ENCODE measurements around the gene WDR90. TPM values are rescaled to one million over a fixed set of nuclear protein-coding genes. Genes with fewer than 3 reads are reported as not detected.

The WDR90 gene
- total RNA-seq, result 33.2 TPM

DNA sequence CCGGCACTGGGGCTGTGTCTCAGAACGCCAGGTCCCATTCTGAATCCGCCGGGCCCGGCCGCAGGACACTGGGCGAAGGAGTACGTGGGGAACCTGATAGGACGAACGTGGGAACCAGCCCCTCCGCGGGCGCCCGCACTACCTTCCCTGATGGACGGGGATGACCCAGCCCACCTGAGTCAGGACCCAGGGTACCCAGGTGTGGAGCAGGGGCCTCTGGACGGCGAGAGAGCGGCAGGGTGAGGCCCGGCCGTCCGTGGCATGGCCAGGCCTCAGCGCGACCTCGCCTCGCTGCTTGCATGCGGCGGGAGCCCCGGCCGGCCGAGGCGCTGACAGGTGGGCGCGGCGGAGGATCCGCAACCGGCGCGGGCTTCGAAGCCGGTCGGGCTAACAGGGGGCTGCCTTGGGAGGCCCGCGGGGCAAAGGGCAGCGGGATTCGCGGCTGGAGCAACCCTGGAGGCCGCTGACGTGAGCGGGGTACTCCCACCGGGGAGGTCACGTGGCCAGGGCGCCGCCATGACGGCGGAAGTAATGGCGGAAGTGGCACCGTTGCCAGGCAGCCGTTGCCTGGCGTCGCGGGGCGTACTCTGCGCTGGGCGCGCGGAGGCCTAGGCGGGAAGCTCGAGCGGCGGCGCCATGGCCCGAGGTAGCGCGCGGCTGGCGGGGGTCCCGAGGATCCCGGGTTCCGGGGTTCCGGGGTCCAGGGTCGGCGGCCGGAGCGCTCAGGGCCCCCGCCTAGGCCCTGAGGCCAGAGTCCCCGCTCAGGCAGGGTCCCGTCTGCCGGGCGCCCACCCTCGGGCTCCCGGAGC is at the start of gene WDR90:
Gene WDR90 (plus strand): TSS at position 585 of the 809 bp plus-strand sequence. CDS start 52 bp downstream, at position 637.

DNA sequence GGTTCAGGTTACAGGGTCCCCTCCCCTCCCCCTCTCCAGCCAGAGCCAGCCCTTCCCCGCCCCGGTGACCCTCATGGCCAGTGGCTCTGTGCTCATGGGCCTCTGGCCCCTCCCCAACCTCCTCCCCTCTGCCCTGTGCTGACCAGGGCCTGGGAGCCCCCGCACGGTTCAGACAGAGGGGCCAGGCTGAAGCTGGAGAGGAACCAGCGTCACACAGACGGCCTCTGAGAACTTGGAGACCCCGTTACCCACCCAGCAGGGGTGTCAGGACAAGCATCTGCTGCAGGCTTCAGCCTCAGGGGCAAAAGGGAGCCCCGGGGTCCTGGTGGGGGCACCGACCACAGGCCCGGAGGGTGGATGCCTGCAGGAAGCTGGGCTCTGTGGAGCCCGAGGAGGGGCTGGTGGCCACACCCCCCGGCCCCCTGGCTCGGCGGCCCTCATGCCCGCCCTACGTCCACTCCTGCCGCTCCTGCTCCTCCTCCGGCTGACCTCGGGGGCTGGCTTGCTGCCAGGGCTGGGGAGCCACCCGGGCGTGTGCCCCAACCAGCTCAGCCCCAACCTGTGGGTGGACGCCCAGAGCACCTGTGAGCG is 18.3 kb upstream of the WDR90 start, which contains the start of gene WFIKKN1:
Gene WFIKKN1 (plus strand): TSS at position 171 of the 591 bp plus-strand sequence. CDS start 269 bp downstream, at position 440.

DNA sequence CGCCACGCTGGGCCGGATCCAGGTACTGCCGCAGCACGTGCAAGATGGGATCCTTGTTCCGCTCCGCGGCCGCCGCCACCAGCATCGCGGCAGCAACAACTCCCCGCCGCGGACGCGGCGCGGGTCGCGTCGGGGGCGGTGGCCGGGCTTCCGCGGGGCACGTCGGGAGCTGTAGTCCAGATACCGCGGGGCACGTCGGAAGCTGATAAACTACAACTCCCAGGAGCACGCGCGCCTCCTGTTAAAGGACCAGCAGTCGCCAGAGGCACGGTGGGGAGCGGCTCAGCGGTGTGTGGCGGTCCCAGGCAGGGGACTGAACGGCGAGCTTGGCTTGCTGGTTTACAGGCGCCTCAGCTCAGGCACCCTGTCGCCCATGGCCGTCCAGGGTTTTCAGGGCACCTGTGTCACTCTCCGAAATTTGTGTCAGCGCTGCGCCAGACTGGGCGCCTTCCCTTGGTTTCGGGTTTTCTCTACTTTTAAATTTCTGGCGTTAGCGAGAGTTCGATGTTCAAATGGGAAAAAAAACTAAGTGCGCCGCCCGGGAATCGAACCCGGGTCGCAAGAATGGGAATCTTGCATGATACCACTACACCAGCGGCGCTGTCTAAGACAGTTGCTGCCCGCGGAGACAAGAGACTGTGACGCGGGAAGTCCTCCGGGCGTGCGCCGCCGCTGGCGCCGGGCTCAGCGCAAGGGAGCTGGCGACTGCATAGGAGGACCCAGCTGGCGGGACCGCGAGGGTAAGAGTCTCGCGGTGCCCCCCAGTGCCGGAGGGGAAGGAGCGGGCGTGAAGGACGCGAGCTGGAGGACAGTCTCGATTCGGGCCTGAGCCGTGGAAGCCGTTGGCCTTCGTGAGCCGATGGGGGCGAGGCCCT is 12.7 kb upstream of the WDR90 start, which contains the start of gene METTL26:
Gene METTL26 (minus strand): TSS at position 100 of the 875 bp plus-strand sequence. CDS start 15 bp downstream, at position 85.

DNA sequence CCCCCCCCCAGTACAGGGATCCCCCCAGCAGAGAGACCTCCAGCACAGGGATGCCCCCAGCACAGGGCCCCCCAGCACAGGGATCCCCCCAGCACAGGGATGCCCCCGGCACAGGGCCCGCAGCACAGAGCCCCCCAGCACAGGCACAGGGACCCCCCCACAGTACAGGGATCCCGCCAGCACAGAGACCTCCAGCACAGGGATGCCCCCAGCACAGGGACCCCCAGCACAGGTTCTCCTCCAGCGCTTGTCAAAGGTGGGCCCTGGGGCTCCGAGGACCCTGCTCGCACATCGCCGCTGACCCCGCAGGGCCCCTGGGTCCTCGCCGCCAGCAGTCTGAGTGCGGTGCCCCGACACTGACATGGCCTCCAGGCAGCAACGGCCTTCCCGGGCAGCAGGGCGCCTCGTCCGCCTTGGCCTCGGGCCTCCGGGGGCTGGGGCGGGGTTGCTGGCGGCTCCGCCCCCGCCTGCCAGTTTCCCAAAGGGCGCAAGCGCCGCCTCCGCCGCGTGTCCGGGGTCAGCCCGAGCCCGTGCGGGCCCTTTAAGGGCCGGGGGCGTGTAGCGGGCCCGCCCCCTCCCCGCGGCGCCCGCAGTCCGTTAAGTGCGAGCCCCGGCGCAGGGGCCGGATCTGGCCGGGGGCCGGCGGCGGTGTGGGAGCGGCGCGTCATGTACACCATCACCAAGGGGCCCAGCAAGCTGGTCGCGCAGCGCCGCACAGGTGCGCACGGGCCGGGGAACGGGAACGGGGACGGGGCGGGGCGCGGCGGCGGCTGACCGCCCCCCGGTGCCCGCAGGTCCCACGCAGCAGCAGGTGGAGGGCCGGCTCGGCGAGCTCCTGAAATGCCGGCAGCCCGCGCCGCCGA is 7.6 kb upstream of the WDR90 start, which contains the start of gene MCRIP2:
Gene MCRIP2 (plus strand): TSS at position 503 of the 863 bp plus-strand sequence. CDS start 164 bp downstream, at position 667.

DNA sequence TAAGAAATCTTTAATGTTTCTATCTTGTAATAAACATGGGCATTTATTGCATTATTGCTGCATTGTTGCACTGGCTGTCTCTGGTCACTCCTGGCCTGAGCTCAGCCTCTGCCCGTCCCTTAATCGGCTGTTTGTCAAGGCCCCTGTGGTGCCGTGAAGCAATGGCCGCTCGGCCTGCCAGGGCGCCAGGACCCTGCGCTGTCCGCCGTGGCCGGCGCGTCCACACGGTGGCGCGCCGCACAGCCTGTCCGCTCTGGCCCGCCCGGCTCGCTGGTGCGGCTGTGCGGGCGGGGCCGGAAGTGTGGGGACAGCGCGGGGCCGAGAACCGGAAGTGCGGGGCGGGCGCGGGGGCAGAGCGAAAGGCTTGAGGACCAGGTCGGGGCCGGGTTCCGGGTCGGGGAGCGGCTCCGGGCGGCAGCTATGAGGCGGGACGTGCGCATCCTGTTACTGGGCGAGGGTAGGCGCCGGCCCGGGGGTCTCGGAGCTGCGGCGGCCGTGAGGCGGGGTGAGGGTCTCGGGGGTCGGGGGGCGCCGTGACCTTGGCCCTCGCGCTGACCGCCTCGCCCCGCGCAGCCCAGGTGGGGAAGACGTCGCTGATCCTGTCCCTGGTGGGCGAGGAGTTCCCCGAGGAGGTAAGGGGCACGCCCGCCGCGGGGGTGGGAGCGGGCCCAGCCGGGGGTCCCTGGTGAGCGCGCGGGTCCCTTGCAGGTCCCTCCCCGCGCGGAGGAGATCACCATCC is 18.8 kb downstream of the WDR90 start, which contains the start of gene RHOT2:
Gene RHOT2 (plus strand): TSS at position 353 of the 739 bp plus-strand sequence. CDS start 68 bp downstream, at position 421.

DNA sequence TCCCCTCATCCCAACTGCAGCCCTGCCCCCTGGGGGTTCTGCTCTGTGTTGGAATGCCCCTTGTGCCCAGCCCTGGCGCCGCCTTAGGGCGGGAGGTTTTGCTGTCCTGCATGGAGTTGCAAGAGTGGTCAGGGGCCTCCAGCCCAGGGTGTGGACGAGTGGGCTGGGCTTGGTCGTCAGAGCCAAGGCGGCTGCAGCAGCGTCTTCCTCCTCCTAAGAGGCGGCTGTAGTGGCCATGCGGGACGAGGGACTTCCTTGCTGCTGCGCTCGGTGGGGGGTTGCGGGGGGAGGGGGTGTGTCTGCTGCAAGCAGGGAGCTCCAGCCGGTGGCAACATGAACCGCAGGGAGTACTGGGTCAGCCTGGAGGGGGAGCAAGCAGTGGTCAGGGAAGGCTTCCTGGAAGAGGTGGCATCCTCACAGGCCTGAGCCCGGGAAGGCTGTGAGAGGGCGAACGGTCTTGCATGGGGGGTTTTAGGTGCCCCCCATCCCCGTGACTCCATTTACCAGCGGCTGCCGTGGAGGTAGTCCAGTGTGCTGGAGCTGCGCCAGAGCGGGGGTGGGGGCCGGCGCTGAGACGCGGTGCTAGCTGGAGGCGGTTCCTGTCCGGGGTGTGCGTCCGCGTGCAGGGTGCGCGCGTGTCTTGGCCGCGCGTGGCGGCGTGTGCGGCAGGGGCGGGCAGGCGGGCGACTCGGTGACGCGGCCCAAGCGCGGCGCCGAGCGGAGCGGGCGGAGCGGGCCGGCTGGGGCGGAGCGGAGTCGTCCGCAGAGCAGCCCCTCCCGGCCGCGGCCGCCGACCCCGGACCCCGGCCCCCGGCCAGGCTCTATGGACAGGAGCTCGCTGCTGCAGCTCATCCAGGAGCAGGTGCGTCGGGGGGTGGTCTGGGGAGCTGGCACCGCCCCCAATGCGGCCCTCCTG is 26.1 kb downstream of the WDR90 start, which contains the start of gene RHBDL1:
Gene RHBDL1 (plus strand): TSS at position 704 of the 916 bp plus-strand sequence. CDS start 120 bp downstream, at position 824.

DNA sequence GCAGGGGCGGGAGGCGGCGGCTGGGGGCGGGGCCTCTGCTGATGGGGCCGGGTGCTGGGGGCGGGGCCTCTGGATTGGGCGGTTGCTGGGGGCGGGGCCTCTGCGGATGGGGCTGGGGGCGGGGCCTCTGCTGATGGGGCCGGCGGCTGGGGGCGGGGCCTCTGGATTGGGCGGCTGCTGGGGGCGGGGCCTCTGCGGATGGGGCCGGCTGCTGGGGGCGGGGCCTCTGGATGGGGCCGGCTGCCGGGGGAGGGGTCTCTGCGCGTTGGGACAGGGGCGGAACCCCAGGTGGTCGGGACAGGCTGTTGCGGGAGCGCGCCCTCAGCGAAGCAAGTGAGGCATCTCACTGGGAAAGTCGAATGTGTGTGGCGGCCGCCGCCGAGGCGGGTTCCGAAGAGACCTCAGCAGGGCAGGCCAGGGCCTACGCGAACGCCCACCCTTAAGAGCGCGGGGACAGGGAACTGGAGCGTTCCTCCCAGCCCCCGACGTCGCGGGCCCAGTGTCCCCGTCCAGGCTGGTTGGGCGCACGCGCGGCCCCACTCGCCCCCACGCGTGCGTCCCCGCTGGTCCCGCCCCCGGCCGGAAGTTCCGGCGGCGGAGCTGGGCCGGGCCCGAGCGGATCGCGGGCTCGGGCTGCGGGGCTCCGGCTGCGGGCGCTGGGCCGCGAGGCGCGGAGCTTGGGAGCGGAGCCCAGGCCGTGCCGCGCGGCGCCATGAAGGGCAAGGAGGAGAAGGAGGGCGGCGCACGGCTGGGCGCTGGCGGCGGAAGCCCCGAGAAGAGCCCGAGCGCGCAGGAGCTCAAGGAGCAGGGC is 30.9 kb downstream of the WDR90 start, which contains the start of gene STUB1:
Gene STUB1 (plus strand): TSS at position 597 of the 811 bp plus-strand sequence. CDS start 116 bp downstream, at position 713.

DNA sequence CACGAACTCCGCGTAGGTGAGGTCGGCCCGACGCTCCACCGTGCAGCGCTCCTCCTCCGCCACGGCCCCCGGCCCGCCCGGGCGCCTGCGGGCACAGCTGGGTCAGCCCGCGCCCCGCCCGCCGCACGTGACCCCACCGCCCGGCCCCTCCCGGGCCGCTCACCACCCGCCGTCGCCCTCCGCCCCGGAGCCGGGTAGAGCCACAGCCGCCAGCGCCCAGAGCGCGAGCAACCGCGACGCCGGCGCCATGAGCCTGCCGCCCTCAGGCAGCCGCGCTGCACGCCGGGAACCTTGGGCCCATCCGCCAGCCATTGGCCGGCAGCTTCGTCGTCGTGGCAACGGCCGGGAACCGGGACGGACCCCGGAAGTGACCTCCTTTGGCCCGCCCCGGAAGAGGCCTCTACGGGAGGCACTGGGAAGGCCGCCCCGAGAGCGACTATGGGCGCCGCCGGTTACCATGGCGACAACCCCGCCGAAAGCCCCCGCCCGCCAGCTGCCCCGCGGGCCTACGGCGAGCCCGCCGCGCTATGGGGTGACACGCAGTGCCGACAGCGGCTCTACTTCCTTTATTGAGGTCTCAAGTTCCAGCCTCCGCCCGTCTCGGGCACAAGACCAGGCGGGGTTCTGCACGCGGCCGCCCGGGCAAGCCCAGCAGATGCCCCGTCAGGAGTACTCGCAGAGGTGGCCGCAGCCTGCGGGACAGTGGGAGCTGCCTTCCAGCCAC is 35.1 kb downstream of the WDR90 start, which contains the start of gene JMJD8:
Gene JMJD8 (minus strand): TSS at position 264 of the 724 bp plus-strand sequence. CDS start 15 bp downstream, at position 249.

DNA sequence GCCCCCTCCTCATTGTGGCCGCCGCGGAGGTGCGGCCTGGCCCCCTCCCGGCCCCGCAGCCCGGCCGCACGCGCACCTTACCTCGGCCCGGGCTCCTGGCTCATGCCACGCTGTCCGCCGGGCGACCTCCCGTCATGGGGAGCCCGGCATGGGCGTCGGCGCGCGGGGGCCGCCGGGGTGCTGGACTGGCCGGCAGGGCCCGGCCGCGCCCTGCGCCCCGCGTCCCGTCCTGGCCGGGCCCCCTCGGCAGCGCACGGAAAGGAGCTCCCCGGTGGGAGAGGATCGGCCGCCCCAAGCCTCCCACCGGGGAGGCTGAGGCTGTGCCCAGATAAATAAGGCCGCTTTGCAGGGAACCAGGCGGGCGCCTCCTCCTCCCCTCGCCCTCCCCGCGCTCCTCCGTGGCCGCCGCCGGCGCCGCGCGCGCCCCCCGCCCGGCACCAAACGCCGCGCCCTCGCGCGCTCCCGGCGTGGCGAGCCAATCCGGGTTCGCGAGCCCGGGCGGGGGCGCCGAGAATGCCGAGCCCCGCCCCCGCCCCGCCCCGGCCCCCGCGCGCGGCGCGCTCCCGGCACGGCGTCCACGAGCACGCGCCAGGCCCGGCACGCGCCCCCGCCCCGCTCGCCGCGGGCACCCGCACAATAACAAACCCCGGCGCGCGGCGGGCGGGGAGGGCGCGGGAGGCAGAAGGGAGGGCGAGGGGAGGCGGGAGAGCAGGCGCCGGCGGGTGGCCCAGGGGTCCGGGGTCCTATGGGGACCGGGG is 56.4 kb downstream of the WDR90 start, which contains the start of gene FBXL16:
Gene FBXL16 (minus strand): TSS at position 371 of the 758 bp plus-strand sequence. CDS start 8,396 bp downstream, outside the sequence.

DNA sequence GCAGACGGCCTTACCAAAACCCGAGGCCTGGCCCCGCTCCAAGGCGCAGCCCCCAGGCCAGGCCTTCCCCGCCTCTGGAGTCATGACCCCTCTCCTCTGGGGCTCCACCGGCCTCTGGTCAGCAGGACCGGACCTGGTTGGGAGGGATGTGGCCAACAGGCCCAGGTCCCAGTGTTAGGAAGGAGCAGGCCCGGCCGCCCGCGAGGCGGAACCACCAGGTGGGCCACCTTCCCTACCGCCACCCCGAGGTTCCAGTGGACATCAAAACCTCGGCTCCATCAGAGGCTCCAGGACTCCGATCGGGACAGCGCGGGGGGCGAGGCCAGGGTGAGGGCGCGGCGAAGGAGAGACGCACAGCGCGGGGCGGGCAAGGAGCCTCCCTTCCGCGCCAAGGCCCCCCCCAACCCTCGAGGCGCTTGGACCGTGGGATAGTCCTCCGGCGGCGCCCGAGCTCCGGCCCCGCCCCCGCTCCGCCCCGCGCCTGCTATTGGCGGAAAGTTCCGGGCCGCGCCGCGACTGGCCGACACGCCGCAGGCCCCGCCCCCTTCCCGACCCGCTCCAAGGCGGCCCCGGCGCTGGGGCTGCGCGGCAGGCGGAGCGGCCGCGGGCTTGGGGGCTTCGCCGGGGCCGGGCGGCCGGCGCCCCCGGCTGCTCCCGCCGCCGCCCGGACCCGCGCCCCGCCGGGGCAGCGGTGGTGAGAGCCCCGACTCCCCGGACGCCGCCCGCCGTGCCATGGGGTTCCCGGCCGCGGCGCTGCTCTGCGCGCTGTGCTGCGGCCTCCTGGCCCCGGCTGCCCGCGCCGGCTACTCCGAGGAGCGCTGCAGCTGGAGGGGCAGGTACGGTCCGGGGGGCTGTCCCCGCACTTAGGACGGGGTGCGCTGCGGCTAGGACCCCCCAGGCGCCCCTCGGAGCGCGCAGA is 65.7 kb downstream of the WDR90 start, which contains the start of gene METRN:
Gene METRN (plus strand): TSS at position 561 of the 919 bp plus-strand sequence. CDS start 172 bp downstream, at position 733.

Other genes starting within 250 kb of the WDR90 start
- gene DECR2, start 247.5 kb upstream of the WDR90 start, total RNA-seq, result 10.2 TPM
- gene RAB11FIP3, start 223.7 kb upstream of the WDR90 start, total RNA-seq, result 37.7 TPM
- gene CAPN15, start 121.7 kb upstream of the WDR90 start, total RNA-seq, result 31.0 TPM
- 2.0 TPM for gene PRR35, start 89.0 kb upstream of the WDR90 start, total RNA-seq
- 0.66 TPM for gene NHLRC4, start 82.4 kb upstream of the WDR90 start, total RNA-seq
- 36.3 TPM for gene PIGQ, start 79.4 kb upstream of the WDR90 start, total RNA-seq
- 18.9 TPM for gene RAB40C, start 59.3 kb upstream of the WDR90 start, total RNA-seq
- 0.71 TPM for gene WFIKKN1, start 18.4 kb upstream of the WDR90 start, total RNA-seq
- gene METTL26, start 13.1 kb upstream of the WDR90 start, total RNA-seq, result 54.3 TPM
- gene MCRIP2, start 7.5 kb upstream of the WDR90 start, total RNA-seq, result 8.7 TPM
- 56.3 TPM for gene RHOT2, start 18.8 kb downstream of the WDR90 start, total RNA-seq
- gene RHBDL1, start 26.3 kb downstream of the WDR90 start, total RNA-seq, result 4.3 TPM
- 55.4 TPM for gene STUB1, start 31.0 kb downstream of the WDR90 start, total RNA-seq
- 43.3 TPM for gene JMJD8, start 35.0 kb downstream of the WDR90 start, total RNA-seq
- gene WDR24, start 41.0 kb downstream of the WDR90 start, total RNA-seq, result 8.1 TPM
- gene FBXL16, start 56.4 kb downstream of the WDR90 start, total RNA-seq, result 5.8 TPM
- gene METRN, start 65.8 kb downstream of the WDR90 start, total RNA-seq, result 41.1 TPM
- gene ANTKMT, start 71.8 kb downstream of the WDR90 start, total RNA-seq, result 25.7 TPM
- 1.0 TPM for gene CCDC78, start 77.1 kb downstream of the WDR90 start, total RNA-seq
- 4.0 TPM for gene HAGHL, start 77.7 kb downstream of the WDR90 start, total RNA-seq
- 42.7 TPM for gene CIAO3, start 91.6 kb downstream of the WDR90 start, total RNA-seq
- gene MSLN, start 111.4 kb downstream of the WDR90 start, total RNA-seq, result 19.4 TPM
- gene RPUSD1, start 139.0 kb downstream of the WDR90 start, total RNA-seq, result 19.1 TPM
- 49.8 TPM for gene CHTF18, start 139.3 kb downstream of the WDR90 start, total RNA-seq
- gene GNG13, start 151.4 kb downstream of the WDR90 start, total RNA-seq, result 3.8 TPM